Suppressor macrophage treated with lipopolysaccharide for 1 hour (primary cell): Measurements from ENCODE around the gene SERPINE1.
"Not testable (repeated sequence)": the region's sequence is repeated elsewhere in the genome, so short reads cannot be mapped to it uniquely, and the experiment has no call there.

Experiments
- DNase-seq, 3 donors: peaks; one replicate each; pipeline ENCODE4 v3.0.0-alpha.2; 2020 to 2022

The SERPINE1 gene

DNA sequence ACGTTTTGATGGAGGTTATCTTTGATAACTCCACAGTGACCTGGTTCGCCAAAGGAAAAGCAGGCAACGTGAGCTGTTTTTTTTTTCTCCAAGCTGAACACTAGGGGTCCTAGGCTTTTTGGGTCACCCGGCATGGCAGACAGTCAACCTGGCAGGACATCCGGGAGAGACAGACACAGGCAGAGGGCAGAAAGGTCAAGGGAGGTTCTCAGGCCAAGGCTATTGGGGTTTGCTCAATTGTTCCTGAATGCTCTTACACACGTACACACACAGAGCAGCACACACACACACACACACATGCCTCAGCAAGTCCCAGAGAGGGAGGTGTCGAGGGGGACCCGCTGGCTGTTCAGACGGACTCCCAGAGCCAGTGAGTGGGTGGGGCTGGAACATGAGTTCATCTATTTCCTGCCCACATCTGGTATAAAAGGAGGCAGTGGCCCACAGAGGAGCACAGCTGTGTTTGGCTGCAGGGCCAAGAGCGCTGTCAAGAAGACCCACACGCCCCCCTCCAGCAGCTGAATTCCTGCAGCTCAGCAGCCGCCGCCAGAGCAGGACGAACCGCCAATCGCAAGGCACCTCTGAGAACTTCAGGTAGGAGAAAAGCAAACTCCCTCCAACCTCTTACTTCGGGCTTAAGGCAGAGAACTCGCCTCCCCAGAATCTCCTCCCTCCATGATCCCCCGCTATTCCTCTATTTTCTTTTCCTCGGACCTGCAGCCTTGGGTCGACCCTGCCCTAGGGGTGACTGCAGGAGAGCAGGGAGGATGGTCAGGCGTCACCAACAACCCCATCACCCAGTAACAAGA is at the start of gene SERPINE1:
SERPINE1 (plus strand) TSS at position 454 of the 809 bp plus-strand sequence. CDS start 1,290 bp downstream, outside the sequence.
- peak; percentile 95 to 96 (median 95) for DNase-seq

DNA sequence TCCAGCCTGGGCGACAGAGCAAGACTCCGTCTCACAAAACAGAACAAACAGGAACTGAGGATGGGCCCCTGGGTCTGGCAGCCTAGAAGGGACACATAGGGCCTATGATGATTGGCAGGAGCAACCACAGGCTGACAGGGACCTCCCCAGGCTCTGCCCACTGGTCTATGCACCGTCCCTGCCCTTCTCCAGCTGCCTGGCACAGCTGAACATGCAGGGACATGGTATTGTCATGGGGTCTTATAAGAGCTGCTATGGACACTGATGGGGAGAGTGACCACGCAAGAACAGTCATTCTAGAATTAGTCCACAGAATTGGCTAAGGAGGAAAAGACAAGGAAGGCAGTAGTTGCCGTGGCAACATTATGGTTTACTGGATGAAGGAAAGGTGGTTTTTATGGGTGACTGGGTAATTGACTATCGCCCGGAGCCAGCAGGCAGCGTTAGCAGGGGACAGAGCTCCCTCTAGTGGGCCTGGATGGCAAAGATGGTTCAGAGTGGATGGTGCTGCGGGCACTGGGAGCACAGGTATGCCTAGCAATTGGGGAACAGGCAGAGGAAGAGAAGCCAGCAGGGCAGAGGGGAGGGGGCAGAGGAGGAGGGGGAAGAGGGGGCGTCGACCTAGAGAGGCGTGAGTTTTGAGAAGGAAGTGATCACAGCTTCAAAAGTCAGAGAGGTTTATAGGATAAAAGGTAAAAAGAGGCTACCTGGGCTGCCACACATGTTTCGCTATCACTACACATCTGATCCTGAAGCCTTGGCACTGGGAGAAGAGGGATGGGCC is 49.4 kb upstream of the SERPINE1 start:
- DNase-seq = peak; percentile 81 to 87 (median 85)

DNA sequence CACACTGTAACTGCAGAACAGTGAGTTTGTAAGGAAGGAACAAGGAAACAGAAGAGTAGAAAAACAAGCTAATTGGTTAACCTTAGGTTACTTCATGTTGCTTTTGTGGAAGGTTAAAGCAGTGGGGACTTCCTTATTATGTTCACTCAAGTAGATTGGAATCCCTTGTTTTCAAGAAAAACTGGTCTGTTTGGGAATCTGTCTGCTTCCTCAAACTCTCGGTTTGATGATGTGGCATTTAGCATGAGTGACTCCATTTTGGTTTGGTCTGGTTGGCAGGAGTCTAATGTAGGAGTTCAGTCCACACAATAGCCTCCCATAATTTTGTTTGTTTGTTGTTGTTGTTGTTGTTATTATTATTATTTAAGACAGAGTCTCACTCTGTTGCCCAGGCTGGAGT is 45.5 kb upstream of the SERPINE1 start:
- peak in 1 of 3 donors; percentile 37 for DNase-seq

GRCh38 chr7:101084865-101085161 is 42.1 kb upstream of the SERPINE1 start:
- DNase-seq = no peak

DNA sequence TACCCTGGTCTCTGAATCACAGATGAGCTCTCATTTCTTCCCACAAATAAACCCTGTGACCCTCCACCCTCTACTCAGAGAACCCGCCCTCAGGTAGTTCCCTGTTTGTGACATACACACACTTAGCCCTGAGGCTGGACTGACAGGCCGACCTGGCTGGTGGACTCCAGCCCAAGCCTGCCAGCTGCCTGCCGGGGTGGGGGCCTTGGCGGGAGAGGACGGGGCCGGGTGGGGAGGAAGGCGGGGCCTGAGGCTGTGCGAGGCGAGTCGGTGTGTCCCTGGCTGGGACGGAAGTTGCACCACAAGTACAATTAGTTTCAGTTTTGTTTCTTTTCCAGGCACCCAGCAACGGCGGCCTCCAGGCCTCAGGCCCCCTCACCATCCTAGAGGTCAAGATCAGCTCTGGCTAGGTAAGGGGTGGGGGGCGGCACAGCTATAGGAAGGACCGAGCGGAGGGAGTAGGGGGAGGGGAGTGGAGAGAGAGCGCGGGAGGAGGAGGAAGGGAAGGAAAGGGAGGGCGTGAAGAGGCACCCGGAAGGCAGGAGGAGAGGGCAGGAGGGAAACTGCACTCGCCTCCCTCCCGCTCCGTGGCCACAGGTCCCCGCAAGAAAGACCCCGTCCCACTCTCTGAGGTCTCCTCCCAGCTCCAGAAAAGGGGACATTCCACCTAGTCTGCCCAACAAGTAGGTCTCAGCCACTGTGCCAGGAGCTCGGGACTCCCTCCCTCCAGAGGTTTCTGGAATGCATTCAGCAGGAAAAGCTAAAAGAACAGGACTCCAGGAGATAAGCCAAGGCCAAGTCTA is 41.5 kb upstream of the SERPINE1 start, which contains the start of gene TRIM56:
TRIM56 (plus strand) TSS at position 320 of the 803 bp plus-strand sequence. CDS start 1,832 bp downstream, outside the sequence.
- DNase-seq = peak; percentile 80 to 87 (median 83)

- no peak for DNase-seq
Measured at GRCh38 chr7:101087334-101088068, 39.4 kb upstream of the SERPINE1 start.

DNA sequence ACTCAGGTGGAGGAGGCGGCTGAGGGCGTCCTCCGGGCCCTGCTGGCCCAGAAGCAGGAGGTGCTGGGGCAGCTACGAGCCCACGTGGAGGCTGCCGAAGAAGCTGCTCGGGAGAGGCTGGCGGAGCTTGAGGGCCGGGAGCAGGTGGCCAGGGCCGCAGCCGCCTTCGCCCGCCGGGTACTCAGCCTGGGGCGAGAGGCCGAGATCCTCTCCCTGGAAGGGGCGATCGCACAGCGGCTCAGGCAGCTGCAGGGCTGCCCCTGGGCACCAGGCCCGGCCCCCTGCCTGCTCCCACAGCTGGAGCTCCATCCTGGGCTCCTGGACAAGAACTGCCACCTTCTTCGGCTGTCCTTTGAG is 38.9 kb upstream of the SERPINE1 start:
- DNase-seq = no peak

DNA sequence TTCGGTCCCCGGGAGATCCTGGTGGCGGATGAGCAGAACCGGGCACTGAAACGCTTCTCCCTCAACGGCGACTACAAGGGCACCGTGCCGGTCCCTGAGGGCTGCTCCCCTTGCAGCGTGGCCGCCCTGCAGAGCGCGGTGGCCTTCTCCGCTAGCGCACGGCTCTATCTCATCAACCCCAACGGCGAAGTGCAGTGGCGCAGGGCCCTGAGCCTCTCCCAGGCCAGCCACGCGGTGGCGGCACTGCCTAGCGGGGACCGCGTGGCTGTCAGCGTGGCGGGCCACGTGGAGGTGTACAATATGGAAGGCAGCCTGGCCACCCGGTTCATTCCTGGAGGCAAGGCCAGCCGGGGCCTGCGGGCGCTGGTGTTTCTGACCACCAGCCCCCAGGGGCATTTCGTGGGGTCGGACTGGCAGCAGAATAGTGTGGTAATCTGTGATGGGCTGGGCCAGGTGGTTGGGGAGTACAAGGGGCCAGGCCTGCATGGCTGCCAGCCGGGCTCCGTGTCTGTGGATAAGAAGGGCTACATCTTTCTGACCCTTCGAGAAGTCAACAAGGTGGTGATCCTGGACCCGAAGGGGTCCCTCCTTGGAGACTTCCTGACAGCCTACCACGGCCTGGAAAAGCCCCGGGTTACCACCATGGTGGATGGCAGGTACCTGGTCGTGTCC is 37.9 kb upstream of the SERPINE1 start:
- DNase-seq = no peak

GRCh38 chr7:101089876-101090275 is 37.0 kb upstream of the SERPINE1 start:
- no peak for DNase-seq

DNA sequence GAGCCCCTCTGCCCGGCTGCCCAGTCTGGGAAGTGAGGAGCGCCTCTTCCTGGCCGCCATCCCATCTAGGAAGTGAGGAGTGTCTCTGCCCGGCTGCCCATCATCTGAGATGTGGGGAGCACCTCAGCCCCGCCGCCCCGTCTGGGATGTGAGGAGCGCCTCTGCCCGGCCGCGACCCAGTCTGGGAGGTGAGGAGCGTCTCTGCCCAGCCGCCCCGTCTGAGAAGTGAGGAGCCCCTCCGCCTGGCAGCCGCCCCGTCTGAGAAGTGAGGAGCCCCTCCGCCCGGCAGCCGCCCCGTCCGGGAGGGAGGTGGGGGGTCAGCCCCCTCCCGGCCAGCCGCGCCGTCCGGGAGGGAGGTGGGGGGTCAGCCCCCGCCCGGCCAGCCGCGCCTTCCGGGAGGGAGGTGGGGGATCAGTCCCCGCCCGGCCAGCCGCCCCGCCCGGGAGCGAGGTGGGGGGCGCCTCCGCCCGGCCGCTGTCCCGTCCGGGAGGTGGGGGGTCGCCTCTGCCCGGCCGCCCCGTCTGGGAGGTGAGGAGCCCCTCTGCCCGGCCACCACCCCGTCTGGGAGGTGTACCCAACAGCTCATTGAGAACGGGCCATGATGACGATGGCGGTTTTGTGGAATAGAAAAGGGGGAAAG is 34.5 kb upstream of the SERPINE1 start:
- not testable (repeated sequence) for DNase-seq

DNA sequence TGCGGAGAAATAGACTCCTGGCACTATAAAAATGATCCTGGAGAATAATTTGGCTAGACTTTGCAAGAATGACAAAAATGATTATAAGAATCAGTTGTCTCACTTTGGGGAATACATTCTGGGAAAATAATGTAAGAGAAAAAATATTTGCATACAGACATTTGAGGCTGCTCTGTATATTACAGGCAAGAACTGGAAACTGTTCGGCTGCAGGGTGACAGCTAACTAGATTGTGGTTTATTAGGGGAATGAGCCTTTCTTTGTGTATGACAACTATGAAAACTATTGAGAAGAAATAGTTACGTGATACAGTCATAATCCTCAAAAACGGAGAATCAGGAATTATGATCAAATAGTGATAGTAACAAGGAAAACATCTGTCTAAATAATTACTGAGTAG is 33.0 kb upstream of the SERPINE1 start:
- no peak for DNase-seq

DNA sequence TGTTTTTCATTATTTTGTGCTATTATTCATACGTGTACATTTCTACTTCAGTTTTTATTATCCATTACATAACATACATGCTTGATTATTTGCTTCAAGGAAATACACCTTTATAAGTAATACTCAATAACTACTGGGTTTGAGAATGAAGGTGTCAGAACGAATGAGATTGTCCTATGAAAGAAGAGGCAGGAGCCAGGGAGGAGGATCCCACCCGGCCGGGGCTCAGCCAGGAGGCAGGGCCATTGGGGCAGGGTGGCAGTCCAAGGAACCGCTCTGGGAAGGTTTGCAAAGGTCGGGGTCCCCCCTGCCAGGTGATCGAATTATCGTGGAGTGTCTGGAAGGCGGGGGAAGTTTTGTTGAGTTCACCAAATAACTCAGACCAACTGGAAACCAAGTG is 32.5 kb upstream of the SERPINE1 start:
- DNase-seq = no peak

- DNase-seq = peak; percentile 69 to 84 (median 79)
Measured at GRCh38 chr7:101094791-101095375, 32.0 kb upstream of the SERPINE1 start.

DNA sequence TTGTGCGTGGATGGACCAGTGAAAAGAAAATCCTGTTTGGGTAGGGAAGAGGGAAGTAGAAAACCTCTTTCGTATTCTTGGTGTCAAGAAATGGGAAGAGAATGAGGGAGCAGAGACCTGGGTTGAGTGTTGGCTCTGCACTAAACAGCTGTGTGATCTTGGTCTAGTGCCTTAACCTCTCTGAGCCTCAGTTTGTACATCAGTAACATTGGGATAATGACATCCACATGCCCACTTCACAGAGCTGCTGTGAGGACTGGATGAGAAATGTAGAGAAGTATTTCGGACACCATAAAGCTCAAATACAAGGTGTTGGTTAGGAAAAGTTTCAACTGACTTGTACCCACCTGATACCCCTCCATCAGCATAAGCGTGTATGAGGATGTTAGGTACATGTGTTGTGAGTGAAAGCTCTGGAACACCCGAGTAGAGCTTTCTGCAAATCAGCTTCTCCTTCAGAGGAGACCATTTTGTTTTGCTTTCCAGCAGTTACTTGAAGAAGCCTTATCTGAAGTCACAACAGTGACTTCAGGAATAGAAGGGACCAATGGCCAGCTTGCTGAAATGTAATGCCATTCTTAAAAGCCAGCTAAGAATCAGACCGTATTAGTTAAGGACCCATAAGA is 30.5 kb upstream of the SERPINE1 start:
- no peak for DNase-seq

- DNase-seq = no peak
Measured at GRCh38 chr7:101096957-101097347, 30.0 kb upstream of the SERPINE1 start.

GRCh38 chr7:101097561-101097960 is 29.3 kb upstream of the SERPINE1 start:
- DNase-seq = no peak

- peak; percentile 94 to 95 (median 95) for DNase-seq
Measured at GRCh38 chr7:101099969-101100781, 26.7 kb upstream of the SERPINE1 start.

- no peak for DNase-seq
Measured at GRCh38 chr7:101100858-101101847, 25.8 kb upstream of the SERPINE1 start.
